Nephron progenitor cell (in vitro differentiated cells): ENCODE measurements around the gene TRIM41.
A peak's percentile ranks its signal among the peaks of the same experiment; 100 is the strongest.
"Not testable (repeated sequence)": the region's sequence is repeated elsewhere in the genome, so short reads cannot be mapped to it uniquely, and the experiment has no call there.

ENCODE experiments used
- DNase-seq: peaks from one replicate; pipeline ENCODE4 v3.0.0; 2021
- H3K27ac Mint-ChIP-seq: 2 replicates; pipeline ENCODE4 v1.8.0; 2021; ENCODE audit warnings: mild to moderate bottlenecking, moderate library complexity, mixed read lengths
- H3K27me3 Mint-ChIP-seq: 2 replicates; pipeline ENCODE4 v1.8.0; 2021; ENCODE audit warnings: mild to moderate bottlenecking, low read depth, mixed read lengths; ENCODE audit not compliant: poor library complexity
- H3K36me3 Mint-ChIP-seq: 2 replicates; pipeline ENCODE4 v1.8.0; 2021; ENCODE audit warnings: low read depth, mixed read lengths
- H3K4me1 Mint-ChIP-seq: 2 replicates; pipeline ENCODE4 v1.8.0; 2021; ENCODE audit warnings: mixed read lengths
- H3K4me3 Mint-ChIP-seq: 2 replicates; pipeline ENCODE4 v1.8.0; 2021; ENCODE audit warnings: mild to moderate bottlenecking, moderate library complexity, mixed read lengths
- H3K9me3 Mint-ChIP-seq: 2 replicates; pipeline ENCODE4 v1.8.0; 2021; ENCODE audit warnings: mild to moderate bottlenecking, moderate library complexity, mixed read lengths
- TF ChIP-seq, protein P1 (sequence below): fragments of 200-600 bp; sonication (generic); IDR thresholded peaks from 2 replicates; pipeline ENCODE4 v1.5.0; 2021; ENCODE audit warnings: antibody characterized with exemption

Gene TRIM41

DNA sequence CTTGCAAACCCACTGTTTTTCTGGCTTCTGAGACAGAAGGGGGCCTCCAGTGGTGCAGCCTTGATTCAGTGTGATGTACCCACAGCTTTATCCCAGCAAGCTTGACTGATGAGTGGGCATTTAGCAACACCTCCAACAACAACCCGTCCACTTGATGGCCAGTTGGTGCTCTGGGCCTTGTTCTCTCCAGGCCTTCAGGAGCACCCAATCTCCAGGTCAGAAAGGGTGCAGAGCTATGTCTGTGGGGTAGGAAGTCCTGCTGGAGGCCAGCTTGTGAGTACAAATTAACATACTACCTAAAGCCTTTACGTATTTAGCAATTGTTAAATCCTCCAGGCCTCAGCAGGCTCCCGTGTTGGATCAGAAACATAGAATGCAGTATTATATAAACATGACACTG lies 48.0 kb downstream of the TRIM41 start:
- Mint-ChIP-seq H3K36me3 (no peaks in the 10 kb centered on the region), H3K27ac (no peak overlapping the region), H3K27me3 (peaks cover 7% of the 10 kb centered on the region), H3K4me1 (peaks cover 28% of the 10 kb centered on the region), H3K4me3 (no peak overlapping the region), H3K9me3 (no peaks in the 10 kb centered on the region)
- no peak for DNase-seq
- TF ChIP-seq, protein P1, sequence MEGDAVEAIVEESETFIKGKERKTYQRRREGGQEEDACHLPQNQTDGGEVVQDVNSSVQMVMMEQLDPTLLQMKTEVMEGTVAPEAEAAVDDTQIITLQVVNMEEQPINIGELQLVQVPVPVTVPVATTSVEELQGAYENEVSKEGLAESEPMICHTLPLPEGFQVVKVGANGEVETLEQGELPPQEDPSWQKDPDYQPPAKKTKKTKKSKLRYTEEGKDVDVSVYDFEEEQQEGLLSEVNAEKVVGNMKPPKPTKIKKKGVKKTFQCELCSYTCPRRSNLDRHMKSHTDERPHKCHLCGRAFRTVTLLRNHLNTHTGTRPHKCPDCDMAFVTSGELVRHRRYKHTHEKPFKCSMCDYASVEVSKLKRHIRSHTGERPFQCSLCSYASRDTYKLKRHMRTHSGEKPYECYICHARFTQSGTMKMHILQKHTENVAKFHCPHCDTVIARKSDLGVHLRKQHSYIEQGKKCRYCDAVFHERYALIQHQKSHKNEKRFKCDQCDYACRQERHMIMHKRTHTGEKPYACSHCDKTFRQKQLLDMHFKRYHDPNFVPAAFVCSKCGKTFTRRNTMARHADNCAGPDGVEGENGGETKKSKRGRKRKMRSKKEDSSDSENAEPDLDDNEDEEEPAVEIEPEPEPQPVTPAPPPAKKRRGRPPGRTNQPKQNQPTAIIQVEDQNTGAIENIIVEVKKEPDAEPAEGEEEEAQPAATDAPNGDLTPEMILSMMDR = no peak

DNA sequence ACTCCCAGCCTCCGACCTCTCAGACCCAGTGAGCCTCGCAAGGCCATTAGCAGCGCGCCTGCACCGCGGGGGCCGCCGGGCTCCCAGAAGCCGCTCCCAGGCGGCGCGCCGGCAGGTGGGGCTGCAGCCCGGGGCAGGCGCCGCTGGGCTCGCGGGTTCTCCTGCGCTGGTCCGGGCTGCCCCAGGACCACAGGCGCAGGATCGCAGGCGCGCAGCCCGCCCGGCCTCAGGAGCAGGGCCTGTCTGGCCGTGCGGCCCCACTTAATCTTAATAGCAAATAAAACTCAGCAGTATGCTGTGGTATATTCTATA lies 50.3 kb downstream of the TRIM41 start:
- not testable (repeated sequence) for H3K4me1 Mint-ChIP-seq, H3K27me3 Mint-ChIP-seq, H3K36me3 Mint-ChIP-seq, H3K27ac Mint-ChIP-seq, H3K9me3 Mint-ChIP-seq
- DNase-seq = peak; percentile 67
- H3K4me3 Mint-ChIP-seq = peak overlapping the region; percentile 61

DNA sequence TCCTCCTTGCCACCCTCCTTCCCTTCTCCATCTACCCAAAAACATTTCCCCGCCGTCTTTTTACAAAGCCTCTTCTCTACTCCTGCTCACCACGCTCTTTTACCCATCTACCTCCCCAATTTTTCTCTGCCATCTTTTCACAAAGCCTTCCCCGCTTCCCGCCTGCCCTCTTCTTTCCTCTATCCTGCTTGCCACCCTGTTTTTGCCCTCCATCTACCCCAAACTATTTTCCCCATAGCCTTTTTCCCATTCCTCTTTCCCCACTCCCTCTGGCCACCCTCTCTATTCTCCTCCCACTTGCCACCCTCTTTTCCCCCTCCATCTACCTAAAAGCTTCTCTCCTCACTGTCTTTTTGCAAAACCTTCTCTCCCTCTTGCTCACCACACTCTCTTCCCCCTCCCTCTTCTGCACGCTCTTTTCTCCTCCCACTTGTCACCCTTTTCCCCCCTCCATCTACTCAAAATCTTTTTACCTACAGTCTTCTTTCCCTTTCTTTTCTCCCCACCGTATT lies 57.2 kb downstream of the TRIM41 start:
- H3K36me3 Mint-ChIP-seq = no peaks in the 10 kb centered on the region
- DNase-seq = no peak
- H3K27ac Mint-ChIP-seq = no peak overlapping the region
- TF ChIP-seq, protein P1 = no peak
- no peak overlapping the region for H3K4me3 Mint-ChIP-seq
- H3K4me1 Mint-ChIP-seq = peaks cover 29% of the 10 kb centered on the region
- no peaks in the 10 kb centered on the region for H3K27me3 Mint-ChIP-seq
- H3K9me3 Mint-ChIP-seq = no peaks in the 10 kb centered on the region

DNA sequence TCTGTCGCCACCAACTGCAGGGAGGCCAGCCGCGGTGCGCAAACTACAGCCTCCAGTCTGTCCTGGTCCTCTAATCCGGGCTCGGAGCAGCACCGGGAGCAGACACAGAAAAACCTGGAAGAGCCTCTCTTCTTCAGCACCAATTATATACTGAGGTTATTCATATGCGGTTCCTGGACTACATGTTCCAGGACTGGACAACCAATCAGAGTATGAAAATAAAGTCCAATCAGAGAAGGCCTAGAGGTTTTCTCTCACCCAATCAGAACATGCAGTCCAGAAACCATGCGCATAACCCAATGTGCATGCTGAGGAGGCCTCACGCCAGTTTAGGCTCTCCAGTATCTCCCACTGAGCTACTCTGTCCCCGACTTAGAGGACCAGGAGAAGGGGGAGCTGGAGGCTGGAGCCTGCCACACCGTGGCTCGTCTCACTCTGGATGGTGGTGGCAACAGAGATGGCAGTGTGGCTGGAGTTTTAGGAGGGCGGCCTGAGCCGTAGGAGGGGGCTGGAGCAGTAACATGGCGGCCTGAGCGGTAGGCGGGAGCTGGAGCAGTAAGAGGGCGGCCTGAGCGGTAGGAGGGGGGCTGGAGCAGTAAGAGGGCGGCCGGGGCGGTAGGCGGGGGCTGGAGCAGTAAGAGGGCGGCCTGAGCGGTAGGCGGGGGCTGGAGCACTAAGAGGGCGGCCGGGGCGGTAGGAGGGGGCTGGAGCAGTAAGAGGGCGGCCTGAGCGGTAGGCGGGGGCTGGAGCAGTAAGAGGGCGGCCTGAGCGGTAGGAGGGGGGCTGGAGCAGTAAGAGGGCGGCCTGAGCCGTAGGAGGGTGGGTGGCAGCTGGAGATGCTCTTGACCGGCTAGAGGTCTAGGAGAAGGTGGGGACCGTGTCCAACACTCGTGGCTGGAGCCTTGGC lies 58.2 kb downstream of the TRIM41 start:
- DNase-seq = peak; percentile 81
- Mint-ChIP-seq H3K27me3 (no peaks in the 10 kb centered on the region), H3K36me3 (no peaks in the 10 kb centered on the region), H3K4me3 (no peak overlapping the region), H3K4me1 (peaks cover 29% of the 10 kb centered on the region), H3K9me3 (no peaks in the 10 kb centered on the region), H3K27ac (peak overlapping the region; percentile 90)
- TF ChIP-seq, protein P1 = no peak

DNA sequence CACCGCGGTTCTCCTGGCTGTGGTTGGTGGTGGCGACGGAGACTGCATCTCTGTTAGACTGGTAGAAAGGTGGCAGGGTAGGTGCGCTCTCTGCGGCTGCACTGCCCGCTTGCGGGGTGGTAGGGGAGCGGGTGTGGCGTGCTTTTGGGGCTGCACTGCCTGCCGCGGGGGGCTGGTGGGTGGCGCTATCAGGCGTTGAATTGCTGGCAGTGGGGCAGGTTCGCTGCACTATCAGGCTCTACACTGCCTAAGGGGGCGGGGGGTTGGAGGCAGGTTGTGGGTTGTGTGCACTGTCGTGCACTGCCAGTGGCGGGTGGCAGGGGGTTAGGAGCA lies 58.9 kb downstream of the TRIM41 start:
- H3K36me3 Mint-ChIP-seq = peaks cover 5% of the 10 kb centered on the region
- H3K27me3 Mint-ChIP-seq = no peaks in the 10 kb centered on the region
- no peaks in the 10 kb centered on the region for H3K9me3 Mint-ChIP-seq
- peak overlapping the region; percentile 90 for H3K27ac Mint-ChIP-seq
- H3K4me3 Mint-ChIP-seq = no peak overlapping the region
- TF ChIP-seq, protein P1 = no peak
- peaks cover 29% of the 10 kb centered on the region for H3K4me1 Mint-ChIP-seq
- DNase-seq = no peak

DNA sequence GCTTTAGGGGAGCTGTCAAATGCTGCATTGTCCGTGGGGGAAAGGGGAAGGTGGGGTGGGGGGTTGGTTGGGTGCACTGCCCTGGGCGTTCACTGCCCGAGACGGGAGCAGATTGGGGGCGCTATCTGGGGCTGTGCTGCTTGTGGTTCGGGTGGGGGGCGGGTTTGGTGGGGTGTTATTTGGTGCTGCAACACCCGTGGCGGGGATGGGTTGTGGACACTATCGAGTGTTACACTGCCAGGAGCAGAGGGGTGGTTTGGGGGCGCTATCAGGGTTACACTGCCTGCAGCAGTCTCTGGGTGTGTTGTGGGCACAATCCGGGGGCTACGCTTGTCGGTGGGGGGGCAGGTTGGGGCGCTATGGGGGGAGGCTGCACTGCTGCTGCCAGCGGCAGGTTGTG lies 59.3 kb downstream of the TRIM41 start:
- H3K27ac Mint-ChIP-seq, DNase-seq, H3K4me3 Mint-ChIP-seq, H3K9me3 Mint-ChIP-seq, H3K36me3 Mint-ChIP-seq, H3K27me3 Mint-ChIP-seq: not testable (repeated sequence)
- H3K4me1 Mint-ChIP-seq = peaks cover 29% of the 10 kb centered on the region

DNA sequence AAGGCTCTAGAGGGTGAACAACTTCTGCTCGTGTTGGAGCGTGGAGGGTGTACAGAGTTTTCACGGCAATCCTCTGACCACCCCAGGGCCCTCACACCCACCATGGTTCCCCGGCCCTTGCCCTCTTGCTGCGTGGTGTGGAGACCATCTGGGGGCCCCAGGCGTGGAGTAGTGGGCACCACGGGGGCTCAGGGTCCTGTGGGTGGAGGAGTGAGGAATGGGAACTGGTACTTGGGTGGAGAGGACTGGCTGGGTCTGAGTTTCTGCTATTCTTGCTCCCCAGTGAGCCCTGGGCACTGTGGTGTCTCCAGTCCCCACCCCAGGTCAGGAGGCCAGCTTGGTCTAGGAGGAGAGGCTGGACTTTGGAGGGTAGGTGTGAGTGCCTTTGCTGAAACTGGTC lies 59.8 kb downstream of the TRIM41 start:
- Mint-ChIP-seq H3K36me3 (peaks cover 12% of the 10 kb centered on the region), H3K4me1 (peaks cover 29% of the 10 kb centered on the region), H3K9me3 (no peaks in the 10 kb centered on the region), H3K27me3 (no peaks in the 10 kb centered on the region), H3K4me3 (no peak overlapping the region), H3K27ac (no peak overlapping the region)
- TF ChIP-seq, protein P1 = no peak
- no peak for DNase-seq
